Measurements from ENCODE around the gene ANKS1B. TPM values are rescaled to one million over a fixed set of nuclear protein-coding genes. Genes with fewer than 3 reads are reported as not detected.

The ANKS1B gene
- total and polyA plus RNA-seq, 10 of the 15 experiments (the other 5 are each of a cell fraction or from before 2014, with no cell fraction given): 0.16 to 1.3 (median 0.82) TPM; not detected in 7

DNA sequence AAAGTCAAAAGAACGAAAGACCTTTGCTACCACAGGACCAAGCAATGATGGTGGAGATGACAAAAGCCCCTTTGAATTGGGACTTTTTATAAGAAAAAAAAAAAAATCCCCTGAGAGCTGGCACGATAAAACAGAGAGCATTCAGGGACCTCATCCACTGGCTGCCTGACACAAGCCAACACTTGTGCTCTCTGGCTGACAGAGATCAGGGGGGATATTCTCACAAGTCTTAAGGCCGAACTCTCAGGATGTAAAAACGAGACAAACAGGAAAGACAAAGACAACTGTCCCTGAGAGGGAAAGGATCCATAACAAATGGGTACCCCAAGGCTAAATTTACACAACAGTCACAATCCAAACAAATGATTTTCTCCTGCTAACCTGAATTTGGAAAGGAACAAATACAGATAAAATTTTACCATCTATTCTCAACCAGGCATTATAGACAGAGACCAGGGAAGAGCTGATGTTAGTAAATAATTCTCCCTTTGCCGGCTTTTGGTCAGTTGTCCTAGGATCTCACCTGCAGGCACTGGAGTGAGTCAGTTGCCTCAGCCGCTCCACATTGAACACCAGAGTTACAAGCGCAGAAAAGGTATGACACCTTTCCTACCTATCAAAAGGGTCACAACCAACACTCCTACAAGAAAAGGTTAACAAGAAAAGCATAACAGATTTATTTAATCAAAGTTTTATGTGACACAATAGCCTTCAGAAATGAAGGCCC, 375.1 kb downstream of the ANKS1B start:
- Histone ChIP-seq H3K4me3 (no peak overlapping the region), H3K27me3 (replicated peaks in 1 of 2; ENCODE audit: control insufficient read depth in 2 of 2, insufficient read depth in 2 of 2, low read length in 1 of 2) (no peaks in the 10 kb centered on the region), H3K9me3 (replicated peaks; ENCODE audit: control insufficient read depth, insufficient read depth, low read length) (no peaks in the 10 kb centered on the region), H3K9ac (ENCODE audit: control insufficient read depth, insufficient read depth, low read length) (no peak overlapping the region), H3K27ac (ENCODE audit: control insufficient read depth, insufficient read depth) (no peak overlapping the region), H3K4me1 (ENCODE audit: control insufficient read depth, insufficient read depth, low read length) (no peaks in the 10 kb centered on the region), H3K36me3 (ENCODE audit: control insufficient read depth in 2 of 2, insufficient read depth in 2 of 2, low read length in 1 of 2) (no peaks in the 10 kb centered on the region), H3K4me2 (ENCODE audit: control insufficient read depth, insufficient read depth) (no peak overlapping the region), H2AFZ (ENCODE audit: control insufficient read depth, low read depth, low read length) (no peak overlapping the region), H4K20me1 (ENCODE audit: control insufficient read depth, insufficient read depth) (no peaks in the 10 kb centered on the region), H3K79me2 (ENCODE audit: control insufficient read depth, insufficient read depth, low read length) (no peaks in the 10 kb centered on the region)
- no peak for DNase-seq (ENCODE audit: low read depth, low spot score)
- BruUV-seq (replicated peaks): no TSS peak
- CTCF ChIA-PET: interaction anchor here (0.6 kb wide), 1 partner anchor 1033 kb away, joined by 4 read pairs; no protein-coding TSS in a partner anchor
- POLR2A ChIA-PET: interaction anchor here (0.7 kb wide), 1 partner anchor 50 kb away, joined by 3 read pairs; no protein-coding TSS in a partner anchor
- peak; percentile 49 for ATAC-seq
- in situ Hi-C loops (cut with MboI): loop anchor here (25.0 kb wide), 1 partner anchor 222 kb away; no protein-coding TSS in a partner anchor
- WGBS (ENCODE audit: insufficient coverage, insufficient replicate concordance, low lambda C conversion rate, missing lambda C conversion rate): 36% methylated on average over 7 of the region's 7 CpGs
- intact Hi-C loops (cut with micrococcal nuclease; ENCODE audit: unreplicated experiment): no loop called here
- RAD21 ChIA-PET (ENCODE audit: unreplicated experiment): no interaction called here
- SMC1A ChIA-PET (ENCODE audit: uncharacterized antibody, unreplicated experiment): no interaction called here
- FAIRE-seq: no peak
- TF ChIP-seq ETV6 (conservative IDR thresholded peaks at IDR 0.05 in 1 of 2, IDR thresholded peaks at IDR 0.05 in 1 of 2; ENCODE audit: borderline replicate concordance in 1 of 2, low read depth in 1 of 2) (no peak), GABPA (IDR thresholded peaks at IDR 0.05; ENCODE audit: low read depth) (no peak), YBX1 (IDR thresholded peaks at IDR 0.05) (no peak), FOS (IDR thresholded peaks at IDR 0.05; ENCODE audit: borderline replicate concordance, extremely low read depth, insufficient read length) (no peak), PML (IDR thresholded peaks at IDR 0.05; ENCODE audit: low read length) (no peak), MLLT1 (IDR thresholded peaks at IDR 0.05) (no peak), KAT2A (conservative IDR thresholded peaks at IDR 0.05; ENCODE audit: control insufficient read depth, low read depth, low read length) (no peak)
